SK-N-SH (cell line): ENCODE measurements around the gene DAB2IP. TPM values are rescaled to one million over a fixed set of nuclear protein-coding genes. Genes with fewer than 3 reads are reported as not detected.

Experiments
- CTCF ChIA-PET: fragments of 300-600, 350-600 bp; formaldehyde crosslinking; extraction: SDS; loops from one replicate; lab custom pipeline; 2021; lab: Yijun Ruan, JAX
- POLR2A ChIA-PET: fragments of 350-600 bp; sonication (Branson Sonifier 250); formaldehyde crosslinking; extraction: SDS; loops from one replicate; lab custom pipeline; 2020; ENCODE audit warnings: antibody characterized with exemption, inconsistent platforms; lab: Yijun Ruan, JAX
- DNase-seq: peaks from one replicate; pipeline ENCODE4 v3.0.0; 2012
- H2AFZ ChIP-seq: fragments of 200-600 bp; sonication (generic); 2 replicates; pipeline ENCODE4 v1.8.1; 2016; ENCODE audit warnings: antibody characterized with exemption, mild to moderate bottlenecking, low read depth
- H3F3A ChIP-seq: fragments of 200-600 bp; sonication (generic); replicated peaks from 2 replicates; pipeline ENCODE3; 2016; ENCODE audit warnings: antibody characterized with exemption, mild to moderate bottlenecking; ENCODE audit not compliant: insufficient read depth
- H3K27ac ChIP-seq, 2 experiments: fragments of 200-500 bp in 1 of 2; fragments of 200-600 bp in 1 of 2; sonication (Bioruptor generic) in 1 of 2; sonication (generic), shearing (Covaris generic) in 1 of 2; 2 replicates each; pipeline versions ENCODE4 v1.5.1 to v1.6.1; 2014 to 2016; ENCODE audit warnings: low read depth in 2 of 2, inconsistent platforms in 1 of 2, low read length in 1 of 2, mild to moderate bottlenecking in 1 of 2, mixed read lengths in 1 of 2
- H3K27me3 ChIP-seq: fragments of 200-600 bp; sonication (generic), shearing (Covaris generic); 2 replicates; pipeline ENCODE4 v1.6.1; 2016; ENCODE audit warnings: mixed run types; ENCODE audit not compliant: insufficient read depth
- H3K36me3 ChIP-seq, 2 experiments: fragments of 200-500 bp in 1 of 2; fragments of 200-600 bp in 1 of 2; sonication (Bioruptor generic) in 1 of 2; sonication (generic) in 1 of 2; replicated peaks in 1 of 2; 2 replicates each; pipeline versions ENCODE3 to v1.5.1; 2014 to 2016; ENCODE audit warnings: low read length in 1 of 2, mild to moderate bottlenecking in 1 of 2; ENCODE audit not compliant: insufficient read depth in 2 of 2, control insufficient read depth in 1 of 2
- H3K4me1 ChIP-seq, 2 experiments: fragments of 200-500 bp in 1 of 2; fragments of 200-600 bp in 1 of 2; sonication (Bioruptor generic) in 1 of 2; sonication (generic), shearing (Covaris generic) in 1 of 2; 2 replicates each; pipeline versions ENCODE4 v1.5.1 to v1.6.1; 2014 to 2016; ENCODE audit warnings: low read depth in 1 of 2, low read length in 1 of 2, mixed run types in 1 of 2; ENCODE audit not compliant: insufficient read depth in 2 of 2, control insufficient read depth in 1 of 2
- H3K4me2 ChIP-seq: fragments of 200-600 bp; sonication (generic), shearing (Covaris generic); 2 replicates; pipeline ENCODE4 v1.6.1; 2017; ENCODE audit warnings: mixed run types
- H3K4me3 ChIP-seq, 2 experiments: fragments of 200-500 bp in 1 of 2; fragments of 200-600 bp in 1 of 2; sonication (Bioruptor generic) in 1 of 2; sonication (generic), shearing (Covaris generic) in 1 of 2; 2 replicates each; pipeline versions ENCODE4 v1.5.1 to v1.8.1; 2014 to 2016; ENCODE audit warnings: low read depth in 2 of 2, inconsistent platforms in 1 of 2, low read length in 1 of 2, mild to moderate bottlenecking in 1 of 2, mixed read lengths in 1 of 2, moderate library complexity in 1 of 2
- H3K79me2 ChIP-seq: fragments of 200-600 bp; sonication (generic); 2 replicates; pipeline ENCODE4 v1.8.1; 2017; ENCODE audit warnings: mild to moderate bottlenecking; ENCODE audit not compliant: insufficient read depth
- H3K9ac ChIP-seq: fragments of 200-600 bp; sonication (generic); 2 replicates; pipeline ENCODE4 v1.6.1; 2017; ENCODE audit warnings: mixed run types
- H3K9me2 ChIP-seq: fragments of 200-600 bp; sonication (generic); 2 replicates; pipeline ENCODE4 v1.6.1; 2017; ENCODE audit warnings: mixed run types
- H3K9me3 ChIP-seq: fragments of 200-600 bp; sonication (generic); 2 replicates; pipeline ENCODE4 v1.6.1; 2017; ENCODE audit warnings: mixed run types, mild to moderate bottlenecking, moderate library complexity
- H4K20me1 ChIP-seq: fragments of 200-600 bp; sonication (generic); 2 replicates; pipeline ENCODE4 v1.6.1; 2017; ENCODE audit warnings: mild to moderate bottlenecking, mixed run types; ENCODE audit not compliant: insufficient read depth
- CHD2 ChIP-seq: fragments of 150-350 bp; IDR thresholded peaks from 2 replicates; pipeline ENCODE4 v1.6.1; 2018; ENCODE audit warnings: low read length; ENCODE audit not compliant: partially characterized antibody
- GABPA ChIP-seq: IDR thresholded peaks from 2 replicates; pipeline ENCODE4 v1.4.0; 2012; ENCODE audit warnings: low read depth, mild to moderate bottlenecking
- GATA2 ChIP-seq: sonication (generic); formaldehyde crosslinking; IDR thresholded peaks from 2 replicates; pipeline ENCODE4 v1.5.0; 2020; ENCODE audit warnings: mild to moderate bottlenecking, missing genetic modification reagents
- MEF2A ChIP-seq: IDR thresholded peaks from 2 replicates; pipeline ENCODE4 v1.4.0; 2012; ENCODE audit warnings: low read depth, borderline replicate concordance
- NRF1 ChIP-seq: IDR thresholded peaks from 2 replicates; pipeline ENCODE4 v1.6.1; 2012; ENCODE audit warnings: low read depth, mild to moderate bottlenecking, low read length
- POLR2AphosphoS5 ChIP-seq: IDR thresholded peaks from 2 replicates; pipeline ENCODE4 v1.6.1; 2012; ENCODE audit warnings: low read depth, low read length
- WGBS: methylation state at CpG from one replicate; pipeline ENCODE4 v1.1.6; 2017; ENCODE audit warnings: low lambda C conversion rate; 5-methylcytosine and 5-hydroxymethylcytosine counted together
- polyA plus RNA-seq, 3 experiments: library from polyadenylated mRNA; depleted of rRNA; stranded (reverse); fragments of >200 nt; gene quantifications; 2 replicates each; pipeline ENCODE4 v1.2.3, GENCODE V29; 2012
- TF ChIP-seq, protein P1 (sequence below): IDR thresholded peaks from 2 replicates; pipeline ENCODE4 v1.4.0; 2012; ENCODE audit warnings: low read depth
- TF ChIP-seq, protein P2 (sequence below): IDR thresholded peaks from 2 replicates; pipeline ENCODE4 v1.6.1; 2012; ENCODE audit warnings: mild to moderate bottlenecking, low read depth, low read length, moderate library complexity
- TF ChIP-seq, protein P3 (sequence below): IDR thresholded peaks from 2 replicates; pipeline ENCODE4 v1.4.0; 2012; ENCODE audit warnings: low read depth, borderline replicate concordance

The DAB2IP gene
- polyA plus RNA-seq, 1 of the 3 experiments (the other 2 are of a cell fraction), result 21.4 TPM

DNA sequence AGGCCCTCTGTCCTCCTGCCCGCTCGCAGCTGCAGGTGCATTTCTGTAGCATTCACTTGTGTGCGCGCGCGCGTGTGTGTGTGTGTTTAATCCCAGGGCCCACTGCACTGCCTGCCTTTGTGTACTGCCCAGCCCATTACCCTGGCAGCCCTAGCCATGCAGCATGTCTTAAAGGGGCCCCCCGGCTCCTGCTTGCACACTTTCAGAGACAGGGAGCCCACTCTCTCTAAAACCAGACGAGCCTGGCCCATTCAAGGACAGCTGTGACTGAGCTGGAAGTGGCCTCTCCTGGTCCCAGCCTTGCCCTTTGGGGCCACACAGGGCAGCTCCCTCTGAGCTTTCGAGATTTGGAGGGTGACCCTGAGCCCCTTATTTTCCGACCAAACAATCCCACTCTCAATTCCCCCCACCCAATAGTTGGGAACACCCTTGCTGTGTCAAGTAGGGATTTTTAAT is 98.9 kb downstream of the DAB2IP start:
- no peak overlapping the region for H3K4me3 ChIP-seq
- no peaks in the 10 kb centered on the region for H3K9me3 ChIP-seq
- no peak overlapping the region for H2AFZ ChIP-seq
- no peaks in the 10 kb centered on the region for H3K36me3 ChIP-seq
- CTCF ChIA-PET, result interaction anchor here (1.0 kb wide), 1 partner anchor 63 kb away, joined by 3 read pairs; no protein-coding TSS in a partner anchor
- no peak overlapping the region for H3K4me2 ChIP-seq
- WGBS, result 92% methylated on average over 11 of the region's 11 CpGs
- no peaks in the 10 kb centered on the region for H3F3A ChIP-seq
- TF ChIP-seq, protein P1, sequence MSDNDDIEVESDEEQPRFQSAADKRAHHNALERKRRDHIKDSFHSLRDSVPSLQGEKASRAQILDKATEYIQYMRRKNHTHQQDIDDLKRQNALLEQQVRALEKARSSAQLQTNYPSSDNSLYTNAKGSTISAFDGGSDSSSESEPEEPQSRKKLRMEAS, result no peak
- TF ChIP-seq, protein P2, sequence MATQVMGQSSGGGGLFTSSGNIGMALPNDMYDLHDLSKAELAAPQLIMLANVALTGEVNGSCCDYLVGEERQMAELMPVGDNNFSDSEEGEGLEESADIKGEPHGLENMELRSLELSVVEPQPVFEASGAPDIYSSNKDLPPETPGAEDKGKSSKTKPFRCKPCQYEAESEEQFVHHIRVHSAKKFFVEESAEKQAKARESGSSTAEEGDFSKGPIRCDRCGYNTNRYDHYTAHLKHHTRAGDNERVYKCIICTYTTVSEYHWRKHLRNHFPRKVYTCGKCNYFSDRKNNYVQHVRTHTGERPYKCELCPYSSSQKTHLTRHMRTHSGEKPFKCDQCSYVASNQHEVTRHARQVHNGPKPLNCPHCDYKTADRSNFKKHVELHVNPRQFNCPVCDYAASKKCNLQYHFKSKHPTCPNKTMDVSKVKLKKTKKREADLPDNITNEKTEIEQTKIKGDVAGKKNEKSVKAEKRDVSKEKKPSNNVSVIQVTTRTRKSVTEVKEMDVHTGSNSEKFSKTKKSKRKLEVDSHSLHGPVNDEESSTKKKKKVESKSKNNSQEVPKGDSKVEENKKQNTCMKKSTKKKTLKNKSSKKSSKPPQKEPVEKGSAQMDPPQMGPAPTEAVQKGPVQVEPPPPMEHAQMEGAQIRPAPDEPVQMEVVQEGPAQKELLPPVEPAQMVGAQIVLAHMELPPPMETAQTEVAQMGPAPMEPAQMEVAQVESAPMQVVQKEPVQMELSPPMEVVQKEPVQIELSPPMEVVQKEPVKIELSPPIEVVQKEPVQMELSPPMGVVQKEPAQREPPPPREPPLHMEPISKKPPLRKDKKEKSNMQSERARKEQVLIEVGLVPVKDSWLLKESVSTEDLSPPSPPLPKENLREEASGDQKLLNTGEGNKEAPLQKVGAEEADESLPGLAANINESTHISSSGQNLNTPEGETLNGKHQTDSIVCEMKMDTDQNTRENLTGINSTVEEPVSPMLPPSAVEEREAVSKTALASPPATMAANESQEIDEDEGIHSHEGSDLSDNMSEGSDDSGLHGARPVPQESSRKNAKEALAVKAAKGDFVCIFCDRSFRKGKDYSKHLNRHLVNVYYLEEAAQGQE, result no peak
- TF ChIP-seq NRF1, result no peak
- TF ChIP-seq, protein P3, sequence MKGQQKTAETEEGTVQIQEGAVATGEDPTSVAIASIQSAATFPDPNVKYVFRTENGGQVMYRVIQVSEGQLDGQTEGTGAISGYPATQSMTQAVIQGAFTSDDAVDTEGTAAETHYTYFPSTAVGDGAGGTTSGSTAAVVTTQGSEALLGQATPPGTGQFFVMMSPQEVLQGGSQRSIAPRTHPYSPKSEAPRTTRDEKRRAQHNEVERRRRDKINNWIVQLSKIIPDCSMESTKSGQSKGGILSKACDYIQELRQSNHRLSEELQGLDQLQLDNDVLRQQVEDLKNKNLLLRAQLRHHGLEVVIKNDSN, result no peak
- H3K79me2 ChIP-seq, result peaks cover 70% of the 10 kb centered on the region
- H3K4me1 ChIP-seq, result peaks cover 5 to 48% of the 10 kb centered on the region in 2 experiments; a peak in 2 of 4 replicates
- POLR2A ChIA-PET, result no interaction called here
- peak overlapping the region in 1 of 2 experiments; percentile 54; a peak in 1 of 4 replicates for H3K27ac ChIP-seq
- H3K9ac ChIP-seq, result no peak overlapping the region
- no peaks in the 10 kb centered on the region for H3K27me3 ChIP-seq
- H4K20me1 ChIP-seq, result peaks cover 76% of the 10 kb centered on the region
- DNase-seq, result no peak
- H3K9me2 ChIP-seq, result no peaks in the 10 kb centered on the region

GRCh38 chr9:121750715-121751623 is 99.5 kb downstream of the DAB2IP start:
- Histone ChIP-seq H3K9me2 (no peaks in the 10 kb centered on the region), H3K27me3 (no peaks in the 10 kb centered on the region), H3K4me2 (no peak overlapping the region), H3K9me3 (no peaks in the 10 kb centered on the region), H3K9ac (no peak overlapping the region), H4K20me1 (peaks cover 79% of the 10 kb centered on the region), H3K4me1 (peaks cover 5 to 47% of the 10 kb centered on the region in 2 experiments; a peak in 2 of 4 replicates), H3F3A (no peaks in the 10 kb centered on the region), H3K79me2 (peaks cover 64% of the 10 kb centered on the region), H3K27ac (peak overlapping the region in 1 of 2 experiments; percentile 54; a peak in 1 of 4 replicates), H3K36me3 (no peaks in the 10 kb centered on the region), H3K4me3 (no peak overlapping the region), H2AFZ (no peak overlapping the region)
- POLR2A ChIA-PET, result no interaction called here
- DNase-seq, result peak; percentile 55
- 84% methylated on average over 13 of the region's 17 CpGs for WGBS
- CTCF ChIA-PET, result interaction anchor here (1.0 kb wide), 1 partner anchor 64 kb away, joined by 3 read pairs; no protein-coding TSS in a partner anchor
- TF ChIP-seq MEF2A (no peak), GATA2 (CRISPR knock-in tag) (peak; percentile 26; the same call in 1 of the 2 replicates), POLR2AphosphoS5 (no peak), GABPA (no peak), NRF1 (no peak), CHD2 (no peak)
